Measurements from ENCODE around the gene PRPF6.

Gene PRPF6

DNA sequence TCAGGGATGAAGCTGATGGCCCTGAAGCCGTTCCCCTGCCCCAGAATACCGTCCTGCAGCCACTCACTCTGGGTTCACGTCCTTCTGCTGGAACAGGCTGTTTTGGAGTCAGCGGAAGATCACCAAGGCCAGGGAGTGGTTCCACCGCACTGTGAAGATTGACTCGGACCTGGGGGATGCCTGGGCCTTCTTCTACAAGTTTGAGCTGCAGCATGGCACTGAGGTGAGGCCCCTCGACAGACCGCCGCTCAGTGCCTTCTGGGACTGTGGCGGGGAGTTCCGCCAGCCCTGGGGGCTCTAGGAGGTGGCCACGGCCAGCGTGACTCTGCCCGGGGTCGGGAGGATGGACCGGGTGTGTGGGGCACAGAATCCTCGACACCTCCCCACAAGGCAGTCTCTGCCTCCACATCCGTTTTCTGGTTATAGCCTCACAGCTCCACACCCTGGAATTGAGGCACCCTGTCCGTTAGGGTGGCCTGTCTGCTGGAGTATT lies 50.9 kb downstream of the PRPF6 start:
- no peak overlapping the region for H3K9ac ChIP-seq (ENCODE audit: low read length)
- no peaks in the 10 kb centered on the region for H3K9me3 ChIP-seq (ENCODE audit: low read length)
- no peak overlapping the region for H3K27ac ChIP-seq (ENCODE audit: low read depth, low read length)
- no peak overlapping the region for H3K4me3 ChIP-seq (ENCODE audit: low read depth in 1 of 2, low read length in 2 of 2)
- peaks cover under 1 to 7% of the 10 kb centered on the region in 2 donors for H3K27me3 ChIP-seq (ENCODE audit: control insufficient read depth in 1 of 2, insufficient read depth in 2 of 2, low read length in 2 of 2)
- peaks cover 77% of the 10 kb centered on the region for H3K36me3 ChIP-seq (ENCODE audit: insufficient read depth, low read length)
- peaks cover 22% of the 10 kb centered on the region for H3K4me1 ChIP-seq (ENCODE audit: insufficient read depth, low read length)

DNA sequence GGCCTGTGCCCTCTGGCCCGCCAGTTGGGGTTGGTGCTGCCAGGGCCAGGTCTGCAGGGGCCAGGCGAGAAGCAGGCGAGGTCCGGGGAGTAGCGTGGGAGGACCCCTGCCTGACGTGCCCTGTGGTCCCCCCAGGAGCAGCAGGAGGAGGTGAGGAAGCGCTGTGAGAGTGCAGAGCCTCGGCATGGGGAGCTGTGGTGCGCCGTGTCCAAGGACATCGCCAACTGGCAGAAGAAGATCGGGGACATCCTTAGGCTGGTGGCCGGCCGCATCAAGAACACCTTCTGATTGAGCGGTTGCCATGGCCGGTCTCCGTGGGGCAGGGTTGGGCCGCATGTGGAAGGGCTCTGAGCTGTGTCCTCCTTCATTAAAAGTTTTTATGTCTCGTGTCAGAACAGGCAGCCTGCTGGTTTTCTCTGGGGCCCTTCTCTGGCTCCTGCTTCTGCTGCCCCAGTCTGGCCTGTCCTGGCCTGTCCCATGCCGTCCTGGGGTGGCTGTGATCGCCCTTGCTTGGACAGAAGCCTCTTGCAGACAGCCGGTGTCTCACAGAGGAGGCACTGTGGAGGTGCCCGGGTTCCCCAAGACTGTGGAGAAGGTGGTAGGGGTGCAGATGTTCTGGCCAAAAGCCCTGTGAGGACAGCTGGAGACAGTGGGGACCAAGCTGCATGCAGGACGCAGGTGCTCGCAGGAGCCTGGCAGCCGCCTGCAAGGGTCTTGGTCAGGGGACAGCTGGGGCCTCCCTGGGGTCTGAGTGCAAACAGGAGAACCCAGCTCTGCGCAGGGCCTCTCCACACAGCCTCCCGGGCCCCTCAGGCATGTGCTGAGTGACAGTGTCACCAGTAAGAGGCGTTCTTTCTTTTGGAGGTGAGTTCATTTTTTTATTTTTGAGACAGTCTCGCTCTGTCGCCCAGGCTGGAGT lies 52.0 kb downstream of the PRPF6 start:
- Histone ChIP-seq H3K9me3 (ENCODE audit: low read length) (no peaks in the 10 kb centered on the region), H3K9ac (ENCODE audit: low read length) (no peak overlapping the region), H3K4me3 (ENCODE audit: low read depth in 1 of 2, low read length in 2 of 2) (no peak overlapping the region), H3K36me3 (ENCODE audit: insufficient read depth, low read length) (peaks cover 66% of the 10 kb centered on the region), H3K4me1 (ENCODE audit: insufficient read depth, low read length) (peaks cover 13% of the 10 kb centered on the region), H3K27me3 (ENCODE audit: control insufficient read depth in 1 of 2, insufficient read depth in 2 of 2, low read length in 2 of 2) (peaks cover 10 to 18% of the 10 kb centered on the region in 2 donors), H3K27ac (ENCODE audit: low read depth, low read length) (no peak overlapping the region)

DNA sequence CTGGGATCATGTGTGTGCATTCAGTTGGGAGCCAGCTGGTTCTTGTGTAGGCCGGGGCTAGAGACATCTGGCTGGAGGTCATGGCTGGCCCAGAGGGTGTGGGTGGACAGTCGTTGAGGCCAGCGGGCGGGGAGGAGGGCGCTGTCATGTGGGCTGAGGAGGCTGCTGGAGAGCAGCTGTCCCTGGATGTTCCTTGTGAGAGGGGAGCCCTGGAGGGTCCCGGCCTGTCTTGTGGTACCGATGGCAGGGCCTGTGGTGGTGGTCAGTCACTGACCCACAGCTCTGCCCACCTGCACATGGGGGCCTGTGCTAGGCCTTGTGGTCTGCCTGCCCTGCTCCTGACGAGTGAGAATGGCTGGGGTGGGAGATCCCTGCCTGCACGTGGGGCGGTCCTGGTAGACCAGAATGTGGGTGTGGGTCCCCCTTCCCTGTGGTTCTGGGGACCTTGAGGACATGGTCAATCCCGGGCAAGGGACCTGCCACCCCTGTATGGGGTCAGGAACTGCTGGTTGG lies 53.1 kb downstream of the PRPF6 start:
- no peak overlapping the region for H3K9ac ChIP-seq (ENCODE audit: low read length)
- H3K4me3 ChIP-seq (ENCODE audit: low read depth in 1 of 2, low read length in 2 of 2): no peak overlapping the region
- peaks cover 56% of the 10 kb centered on the region for H3K36me3 ChIP-seq (ENCODE audit: insufficient read depth, low read length)
- peaks cover 10 to 28% of the 10 kb centered on the region in 2 donors for H3K27me3 ChIP-seq (ENCODE audit: control insufficient read depth in 1 of 2, insufficient read depth in 2 of 2, low read length in 2 of 2)
- peaks cover 5% of the 10 kb centered on the region for H3K4me1 ChIP-seq (ENCODE audit: insufficient read depth, low read length)
- no peaks in the 10 kb centered on the region for H3K9me3 ChIP-seq (ENCODE audit: low read length)
- H3K27ac ChIP-seq (ENCODE audit: low read depth, low read length): no peak overlapping the region

DNA sequence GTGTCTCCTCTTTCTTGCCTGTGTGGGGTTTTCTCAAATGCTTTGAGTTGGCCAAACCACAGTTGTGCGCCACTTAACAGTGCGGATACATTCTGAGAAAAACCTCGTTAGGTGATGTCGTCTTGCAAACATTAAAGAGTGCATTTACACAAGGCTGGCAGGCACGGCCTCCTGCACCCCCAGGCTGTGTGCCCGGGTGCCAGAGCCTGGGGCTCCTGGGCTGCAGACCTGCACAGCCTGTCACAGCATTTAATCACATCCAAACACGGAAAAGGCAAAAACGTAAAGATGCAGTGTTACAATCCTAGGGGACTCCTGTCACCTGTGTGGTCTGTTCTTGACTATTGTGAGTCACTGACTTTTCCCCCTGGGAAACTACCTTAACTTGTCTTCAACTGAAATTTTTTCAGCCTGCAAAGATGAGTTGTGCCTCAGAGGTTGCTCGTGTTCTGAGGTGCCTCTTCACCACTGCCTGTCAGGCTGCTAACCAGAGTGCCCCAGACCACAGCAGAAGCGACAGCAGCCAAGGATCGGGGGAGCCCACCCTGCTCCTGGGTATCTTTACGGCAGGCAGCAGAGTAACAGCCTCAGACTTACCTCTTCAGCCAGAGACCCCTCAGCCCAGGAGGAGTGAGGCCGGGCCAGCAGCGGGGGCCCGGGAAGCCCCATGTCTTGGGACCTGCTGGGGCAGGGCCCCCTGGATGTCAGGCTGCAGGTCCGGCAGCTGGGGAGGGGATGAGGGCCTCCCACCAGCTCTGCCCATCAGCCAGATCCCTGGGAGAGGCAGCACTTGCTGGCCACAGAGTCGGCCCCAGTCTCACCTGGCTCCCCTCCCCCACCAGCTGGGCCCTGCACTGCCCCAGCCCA lies 54.4 kb downstream of the PRPF6 start:
- Histone ChIP-seq H3K9ac (ENCODE audit: low read length) (no peak overlapping the region), H3K4me3 (ENCODE audit: low read depth in 1 of 2, low read length in 2 of 2) (no peak overlapping the region), H3K4me1 (ENCODE audit: insufficient read depth, low read length) (peaks cover 4% of the 10 kb centered on the region), H3K36me3 (ENCODE audit: insufficient read depth, low read length) (peaks cover 44% of the 10 kb centered on the region), H3K27ac (ENCODE audit: low read depth, low read length) (no peak overlapping the region), H3K27me3 (ENCODE audit: control insufficient read depth in 1 of 2, insufficient read depth in 2 of 2, low read length in 2 of 2) (peaks cover 20 to 41% of the 10 kb centered on the region in 2 donors), H3K9me3 (ENCODE audit: low read length) (no peaks in the 10 kb centered on the region)

DNA sequence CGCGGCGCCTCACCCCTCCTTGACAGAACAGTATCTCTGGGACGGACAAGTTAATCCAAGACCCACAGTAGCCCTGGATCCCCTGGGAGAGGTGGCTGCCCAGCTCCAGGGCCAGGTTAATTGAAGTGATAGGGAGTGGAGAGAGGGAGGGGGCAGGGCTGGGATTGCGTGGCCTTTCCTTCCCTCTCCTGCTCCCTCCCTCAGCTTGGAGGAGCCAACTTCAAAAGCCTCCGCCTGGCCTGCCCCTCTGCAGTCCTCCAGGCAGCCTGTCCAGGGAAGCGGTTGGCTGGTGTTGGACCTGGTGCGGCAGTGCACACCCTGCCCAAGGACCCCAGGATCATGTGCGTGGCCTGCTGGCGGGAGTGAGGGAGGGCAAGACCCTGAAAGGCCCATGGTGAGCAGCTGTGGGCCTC lies 55.0 kb downstream of the PRPF6 start, which contains the start of gene C20orf204:
Gene C20orf204, plus strand, starts transcription at position 250 of the 413 bp plus-strand sequence. Its CDS starts 142 bp downstream, at position 392.
- H3K4me1 ChIP-seq (ENCODE audit: insufficient read depth, low read length): peaks cover 4% of the 10 kb centered on the region

DNA sequence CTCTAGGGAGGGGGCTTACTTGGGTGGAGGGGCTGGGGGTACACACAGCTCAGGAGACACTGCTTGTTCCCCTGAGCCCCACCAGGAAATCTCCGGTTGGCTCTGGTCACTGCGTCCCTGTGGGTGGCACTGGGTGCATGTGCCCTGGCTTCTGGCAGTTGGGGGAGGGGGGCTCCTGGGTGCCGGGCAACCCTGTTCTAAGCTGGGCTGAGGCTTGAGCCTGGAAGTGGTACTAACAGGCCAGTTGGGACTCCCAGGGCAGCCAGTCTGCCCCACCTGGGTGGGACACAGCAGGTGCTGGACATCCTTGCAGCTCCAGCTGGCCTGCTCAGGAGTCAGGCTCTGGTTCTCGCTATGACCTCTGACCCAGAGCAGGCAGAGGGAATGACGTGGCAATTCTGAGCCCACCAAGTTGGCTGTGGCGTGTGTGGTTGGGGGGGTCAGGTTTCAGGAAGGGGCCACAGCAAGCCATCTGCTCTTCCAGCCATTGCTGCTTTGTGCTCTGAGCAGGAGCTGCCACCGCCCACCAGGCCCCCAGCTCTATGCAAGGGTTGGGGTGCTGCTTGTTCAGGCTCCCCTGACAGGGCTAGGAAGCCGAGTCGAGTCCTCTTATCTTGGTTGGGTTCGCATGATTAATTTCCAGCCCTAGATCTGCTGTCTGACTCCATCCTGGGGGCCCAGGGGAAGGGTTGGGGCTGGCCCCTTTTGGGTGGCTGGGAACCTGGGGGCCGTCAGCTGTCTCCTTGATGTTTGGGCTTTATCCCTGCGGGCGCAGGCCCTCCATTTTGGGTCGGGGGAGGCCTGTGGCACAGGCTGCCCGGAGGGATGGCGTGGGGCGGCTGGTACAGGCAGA lies 55.6 kb downstream of the PRPF6 start:
- peaks cover 4% of the 10 kb centered on the region for H3K4me1 ChIP-seq (ENCODE audit: insufficient read depth, low read length)
- no peak overlapping the region for H3K27ac ChIP-seq (ENCODE audit: low read depth, low read length)
- H3K4me3 ChIP-seq (ENCODE audit: low read depth in 1 of 2, low read length in 2 of 2): no peak overlapping the region
- H3K36me3 ChIP-seq (ENCODE audit: insufficient read depth, low read length): peaks cover 33% of the 10 kb centered on the region
- H3K9ac ChIP-seq (ENCODE audit: low read length): no peak overlapping the region
- H3K9me3 ChIP-seq (ENCODE audit: low read length): no peaks in the 10 kb centered on the region
- H3K27me3 ChIP-seq (ENCODE audit: control insufficient read depth in 1 of 2, insufficient read depth in 2 of 2, low read length in 2 of 2): peaks cover 33 to 54% of the 10 kb centered on the region in 2 donors

More for the DNA sequence above, 55.0 kb downstream of the PRPF6 start, which contains the start of gene C20orf204:
- H3K9me3 ChIP-seq (ENCODE audit: low read length): no peaks in the 10 kb centered on the region
- H3K27ac ChIP-seq (ENCODE audit: low read depth, low read length): no peak within 1 kb of the TSS
- H3K36me3 ChIP-seq (ENCODE audit: insufficient read depth, low read length): peaks cover 37% of the 10 kb centered on the region
- peaks cover 27 to 47% of the 10 kb centered on the region in 2 donors for H3K27me3 ChIP-seq (ENCODE audit: control insufficient read depth in 1 of 2, insufficient read depth in 2 of 2, low read length in 2 of 2)
- H3K9ac ChIP-seq (ENCODE audit: low read length): no peak within 1 kb of the TSS
- H3K4me3 ChIP-seq (ENCODE audit: low read depth in 1 of 2, low read length in 2 of 2): no peak within 1 kb of the TSS

DNA sequence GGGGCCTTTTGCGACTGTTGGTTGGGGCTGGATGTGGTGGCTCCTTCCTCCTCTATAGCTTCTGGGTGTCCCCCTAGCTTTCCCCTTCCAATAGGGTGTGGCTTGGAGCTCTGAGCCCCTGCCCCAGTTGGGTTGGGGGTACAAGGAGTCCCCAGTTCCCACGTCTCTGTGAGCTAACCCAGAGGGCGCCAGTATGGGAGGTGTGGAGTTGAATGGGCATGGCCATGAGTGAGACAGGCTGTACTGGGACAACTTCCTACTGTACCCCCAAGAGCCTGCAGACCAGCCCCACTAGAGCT lies 56.2 kb downstream of the PRPF6 start:
- no peak overlapping the region for H3K27ac ChIP-seq (ENCODE audit: low read depth, low read length)
- peaks cover 28% of the 10 kb centered on the region for H3K36me3 ChIP-seq (ENCODE audit: insufficient read depth, low read length)
- H3K4me3 ChIP-seq (ENCODE audit: low read depth in 1 of 2, low read length in 2 of 2): no peak overlapping the region
- H3K27me3 ChIP-seq (ENCODE audit: control insufficient read depth in 1 of 2, insufficient read depth in 2 of 2, low read length in 2 of 2): peaks cover 39 to 59% of the 10 kb centered on the region in 2 donors
- peaks cover 5% of the 10 kb centered on the region for H3K4me1 ChIP-seq (ENCODE audit: insufficient read depth, low read length)
- H3K9ac ChIP-seq (ENCODE audit: low read length): no peak overlapping the region
- no peaks in the 10 kb centered on the region for H3K9me3 ChIP-seq (ENCODE audit: low read length)

DNA sequence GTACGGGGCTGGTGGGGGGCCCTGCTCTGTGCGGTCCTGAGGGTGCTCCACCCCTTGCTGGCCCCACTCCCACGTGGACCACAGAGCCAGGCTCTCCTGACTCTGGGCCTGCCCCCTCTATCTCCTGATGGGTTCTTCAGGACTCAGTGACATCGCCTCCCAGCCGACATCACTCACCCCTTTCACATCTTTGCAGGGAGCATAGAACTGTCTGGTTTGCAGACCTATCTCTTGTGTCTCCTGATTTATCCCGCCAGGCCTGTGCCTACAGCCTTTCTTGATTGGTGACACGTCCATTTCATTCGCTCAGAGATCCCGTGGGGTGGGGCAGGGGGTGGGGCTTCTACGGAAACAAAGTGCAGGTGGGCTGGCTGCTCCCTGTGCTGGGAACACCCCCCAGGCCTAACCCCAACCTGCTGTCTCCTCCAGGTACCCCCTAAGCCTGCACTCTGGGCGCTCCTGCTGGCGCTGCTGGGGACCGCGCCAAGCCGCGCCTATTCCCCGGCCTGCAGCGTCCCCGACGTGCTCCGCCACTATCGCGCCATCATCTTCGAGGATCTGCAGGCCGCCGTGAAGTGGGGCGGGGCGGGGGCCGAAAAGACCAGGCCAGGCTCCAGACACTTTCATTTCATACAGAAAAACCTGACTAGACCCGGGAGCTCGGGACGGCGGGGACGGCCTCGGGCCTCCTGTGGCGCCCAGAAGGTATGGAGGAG lies 56.7 kb downstream of the PRPF6 start:
- H3K4me1 ChIP-seq (ENCODE audit: insufficient read depth, low read length): peaks cover 5% of the 10 kb centered on the region
- H3K36me3 ChIP-seq (ENCODE audit: insufficient read depth, low read length): peaks cover 24% of the 10 kb centered on the region
- H3K9me3 ChIP-seq (ENCODE audit: low read length): no peaks in the 10 kb centered on the region
- no peak overlapping the region for H3K4me3 ChIP-seq (ENCODE audit: low read depth in 1 of 2, low read length in 2 of 2)
- no peak overlapping the region for H3K27ac ChIP-seq (ENCODE audit: low read depth, low read length)
- H3K9ac ChIP-seq (ENCODE audit: low read length): no peak overlapping the region
- peaks cover 41 to 63% of the 10 kb centered on the region in 2 donors for H3K27me3 ChIP-seq (ENCODE audit: control insufficient read depth in 1 of 2, insufficient read depth in 2 of 2, low read length in 2 of 2)

DNA sequence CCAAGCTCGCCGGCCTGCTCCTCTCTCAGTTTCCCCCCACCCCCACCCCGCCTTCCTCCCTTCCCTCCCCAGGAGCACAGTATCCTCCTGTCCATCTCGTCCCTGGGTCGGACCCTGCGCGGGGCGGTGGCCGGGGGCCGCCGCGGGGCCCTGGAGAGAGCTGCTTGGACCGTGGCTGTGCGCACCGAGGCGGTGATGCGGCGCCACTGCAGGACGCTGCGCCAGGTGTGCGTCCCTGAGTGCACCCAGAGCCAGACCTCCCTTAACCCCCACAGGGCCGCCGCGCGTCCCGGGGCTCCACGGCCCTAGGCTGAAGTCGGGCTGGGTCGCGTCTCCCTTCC lies 57.3 kb downstream of the PRPF6 start:
- H3K4me3 ChIP-seq (ENCODE audit: low read depth in 1 of 2, low read length in 2 of 2): no peak overlapping the region
- no peaks in the 10 kb centered on the region for H3K9me3 ChIP-seq (ENCODE audit: low read length)
- no peak overlapping the region for H3K9ac ChIP-seq (ENCODE audit: low read length)
- H3K4me1 ChIP-seq (ENCODE audit: insufficient read depth, low read length): peaks cover 5% of the 10 kb centered on the region
- peaks cover 19% of the 10 kb centered on the region for H3K36me3 ChIP-seq (ENCODE audit: insufficient read depth, low read length)
- peaks cover 41 to 64% of the 10 kb centered on the region in 2 donors for H3K27me3 ChIP-seq (ENCODE audit: control insufficient read depth in 1 of 2, insufficient read depth in 2 of 2, low read length in 2 of 2)
- H3K27ac ChIP-seq (ENCODE audit: low read depth, low read length): no peak overlapping the region

DNA sequence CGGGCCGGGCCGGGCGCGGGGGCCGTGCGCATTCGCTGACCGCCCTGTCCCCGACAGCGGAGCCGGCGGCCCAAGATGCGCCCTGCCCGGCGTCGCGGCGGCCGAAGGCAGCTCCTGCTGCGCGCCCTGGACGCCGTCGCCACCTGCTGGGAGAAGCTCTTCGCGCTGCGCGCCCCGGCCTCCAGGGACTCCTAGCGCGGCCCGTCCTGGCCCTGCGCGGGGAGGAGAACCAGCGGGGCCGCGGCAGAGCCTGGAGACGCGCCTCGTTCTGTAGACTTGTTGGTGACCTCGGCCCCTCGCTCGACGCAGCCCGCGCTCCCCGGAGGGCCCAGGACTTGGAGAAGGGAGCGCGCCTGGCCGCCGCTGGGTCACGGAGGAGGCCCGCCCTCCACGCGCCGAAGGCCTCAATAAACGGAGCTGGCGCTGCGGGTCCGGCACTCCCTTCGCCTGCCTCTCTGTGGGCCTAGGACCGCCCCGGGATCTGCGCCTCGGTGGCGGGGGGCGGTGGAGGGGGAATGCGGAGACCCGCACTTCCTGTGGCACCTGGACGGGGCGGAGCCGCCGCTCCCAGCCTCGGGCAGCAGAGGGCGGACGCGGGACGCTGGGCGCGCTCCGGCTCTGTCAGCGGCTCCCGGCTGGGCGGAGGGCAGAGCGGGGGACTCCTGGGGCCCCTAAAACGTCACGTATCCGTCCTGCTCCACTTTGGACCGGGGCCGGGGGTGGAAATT lies 57.8 kb downstream of the PRPF6 start:
- Histone ChIP-seq H3K36me3 (ENCODE audit: insufficient read depth, low read length) (peaks cover 15% of the 10 kb centered on the region), H3K9me3 (ENCODE audit: low read length) (no peaks in the 10 kb centered on the region), H3K4me3 (ENCODE audit: low read depth in 1 of 2, low read length in 2 of 2) (peak overlapping the region; percentile 12 to 27), H3K4me1 (ENCODE audit: insufficient read depth, low read length) (peaks cover 5% of the 10 kb centered on the region), H3K9ac (ENCODE audit: low read length) (no peak overlapping the region), H3K27me3 (ENCODE audit: control insufficient read depth in 1 of 2, insufficient read depth in 2 of 2, low read length in 2 of 2) (peaks cover 41 to 67% of the 10 kb centered on the region in 2 donors), H3K27ac (ENCODE audit: low read depth, low read length) (no peak overlapping the region)
